ENCODE data around the gene ZNF280A. TPM values are rescaled to one million over a fixed set of nuclear protein-coding genes. Genes with fewer than 3 reads are reported as not detected.
"Not testable (repeated sequence)": the region's sequence is repeated elsewhere in the genome, so short reads cannot be mapped to it uniquely, and the experiment has no call there.

Gene ZNF280A
- polyA plus RNA-seq, 10 donors, result 0.07 to 0.22 (median 0.18) TPM; not detected in 4

DNA sequence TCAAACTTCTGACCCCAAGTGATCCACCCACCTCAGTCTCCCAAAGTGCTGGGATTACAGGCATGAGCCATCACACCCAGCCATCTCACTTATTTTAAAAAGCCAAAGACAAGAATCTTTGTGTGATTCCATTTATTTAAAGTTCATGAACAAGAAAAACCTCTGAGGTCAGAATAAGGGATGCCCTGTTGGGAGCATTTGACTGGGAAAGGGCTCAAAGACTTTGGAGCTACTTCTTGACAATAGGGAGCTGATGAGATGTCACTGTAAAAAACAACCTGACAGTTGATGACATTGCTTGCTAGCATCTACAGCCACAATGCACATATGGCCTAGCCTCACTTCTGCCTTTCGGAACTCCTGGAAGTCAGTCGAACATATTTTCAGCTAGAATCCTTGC is 6.5 kb downstream of the ZNF280A start:
- no peak for DNase-seq

DNA sequence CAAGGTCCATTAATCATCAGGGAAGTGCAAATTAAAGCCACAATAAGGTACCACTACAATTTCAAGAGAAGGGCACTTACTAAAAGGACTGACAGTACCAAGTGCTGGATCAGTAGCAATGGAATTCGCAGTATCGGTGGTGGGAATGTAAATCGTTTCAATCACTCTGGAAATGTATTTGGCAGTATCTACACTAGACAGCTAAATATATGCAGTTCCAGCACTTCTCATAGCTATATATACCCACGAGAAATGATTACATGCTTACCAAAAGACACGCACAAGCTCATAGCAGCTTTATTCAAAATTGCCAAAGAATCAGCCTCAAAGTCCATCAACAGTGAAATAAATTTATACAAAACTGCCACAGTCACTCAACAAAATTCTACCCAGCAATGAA is 7.1 kb downstream of the ZNF280A start:
- no peak for DNase-seq

DNA sequence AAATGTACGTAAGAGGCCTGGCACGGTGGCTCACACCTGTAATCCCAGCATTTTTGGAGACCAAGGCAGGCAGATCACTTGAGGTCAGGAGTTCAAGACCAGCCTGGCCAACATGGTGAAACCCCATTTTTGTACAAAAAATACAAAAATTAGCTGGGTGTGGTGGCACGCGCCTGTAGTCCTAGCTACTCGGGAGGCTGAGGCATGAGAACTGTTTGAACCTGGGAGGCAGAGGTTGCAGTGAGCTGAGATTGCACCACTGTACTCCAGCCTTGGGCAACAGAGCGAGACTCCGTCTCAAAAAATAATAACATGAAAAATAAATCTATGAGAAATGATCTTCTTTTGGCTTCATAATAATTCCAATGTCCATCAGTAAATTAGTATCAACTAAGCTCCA is 9.2 kb downstream of the ZNF280A start:
- DNase-seq, result not testable (repeated sequence)

DNA sequence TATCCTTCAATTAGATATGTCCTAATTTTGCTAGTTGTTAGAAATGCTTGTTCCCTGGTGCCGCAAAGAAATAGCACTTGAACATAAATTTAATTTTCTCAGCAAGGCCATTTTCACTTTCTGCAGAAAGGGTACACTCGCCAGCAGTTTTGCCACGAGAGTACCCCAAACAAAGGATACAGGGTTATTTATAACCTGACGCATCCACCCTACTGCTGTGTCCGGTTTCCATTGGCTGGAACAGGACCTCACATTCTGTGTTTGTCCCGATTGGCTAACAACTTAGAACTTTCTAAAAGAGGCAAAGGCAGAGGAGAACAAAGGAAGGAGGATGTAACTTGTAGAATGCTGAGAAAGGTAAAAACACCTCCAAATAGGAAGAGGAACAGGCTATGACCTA is 10.2 kb downstream of the ZNF280A start:
- not testable (repeated sequence) for DNase-seq

- DNase-seq, result peak; percentile 74 to 91 (median 83)
These were observed 11.5 kb downstream of the ZNF280A start, which contains the start of gene ZNF280B for GRCh38 chr22:22508274-22509176. TSS of gene ZNF280B (minus strand) at chr22:22508742. CDS start at chr22:22489398, 19,344 bp downstream.

DNA sequence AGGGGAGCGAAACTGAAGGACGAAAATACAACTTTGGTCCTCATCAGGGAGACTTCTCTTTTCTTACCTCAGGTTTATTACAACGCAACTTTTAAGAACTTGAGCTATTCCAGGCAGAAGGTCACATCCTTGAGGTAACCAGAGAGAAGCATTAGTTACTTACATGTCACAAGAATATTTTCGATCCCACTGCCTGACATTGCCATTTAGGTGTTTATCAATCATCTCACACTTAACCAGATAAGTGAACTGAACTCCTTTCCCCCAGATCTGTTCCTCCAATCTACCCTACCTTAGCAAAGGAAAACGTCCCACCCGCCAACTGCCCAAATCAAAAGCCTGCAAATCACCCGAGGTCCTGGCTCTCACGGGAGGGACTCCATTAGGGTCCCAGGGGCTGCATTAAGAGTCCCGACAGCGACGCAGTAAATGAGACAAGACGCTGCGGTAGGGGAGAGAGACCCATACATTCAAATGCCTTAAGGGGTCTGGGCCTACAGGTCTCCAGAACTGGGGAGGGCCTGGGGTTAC is 12.3 kb downstream of the ZNF280A start:
- no peak for DNase-seq

- DNase-seq, result no peak
These were observed 13.3 kb downstream of the ZNF280A start for GRCh38 chr22:22506736-22507135.

DNA sequence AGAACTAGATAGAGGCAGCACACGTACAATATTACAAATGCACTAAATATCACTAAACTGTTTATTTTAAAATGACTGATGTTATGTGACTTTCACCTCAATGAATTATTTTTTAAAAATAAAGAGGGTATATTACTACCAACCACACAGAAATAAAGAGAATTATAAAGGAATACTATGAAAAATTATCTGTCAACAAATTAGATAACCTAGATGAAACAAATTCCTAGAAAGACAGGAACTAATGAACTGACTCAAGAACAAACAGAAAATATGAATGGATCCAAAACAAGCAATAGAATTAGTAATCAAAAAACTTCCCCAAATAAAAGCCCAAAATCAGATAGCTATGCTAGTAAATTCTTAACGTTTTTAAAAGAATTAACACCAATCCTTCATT is 21.8 kb downstream of the ZNF280A start:
- DNase-seq, result no peak

GRCh38 chr22:22491589-22491988 is 28.5 kb downstream of the ZNF280A start:
- DNase-seq, result not testable (repeated sequence)

DNA sequence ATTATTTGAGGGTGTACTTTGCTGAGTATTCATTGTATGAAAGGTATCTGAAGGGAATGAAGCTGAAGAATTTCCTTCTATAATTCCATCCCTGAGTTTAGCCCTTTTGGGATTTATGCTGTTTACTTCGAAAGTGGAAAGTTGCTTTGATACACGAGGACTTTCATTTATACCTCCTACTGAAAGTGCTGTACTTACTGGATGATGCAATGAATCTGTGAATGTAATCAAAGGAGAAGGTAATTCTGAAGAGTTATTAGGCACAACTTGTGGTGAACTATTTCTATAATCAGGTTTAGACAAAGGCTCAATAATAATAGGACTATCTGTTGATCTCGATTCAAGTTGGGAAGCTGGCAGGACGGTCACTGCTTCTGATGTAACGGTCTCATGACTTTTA is 31.3 kb downstream of the ZNF280A start:
- DNase-seq, result no peak

DNA sequence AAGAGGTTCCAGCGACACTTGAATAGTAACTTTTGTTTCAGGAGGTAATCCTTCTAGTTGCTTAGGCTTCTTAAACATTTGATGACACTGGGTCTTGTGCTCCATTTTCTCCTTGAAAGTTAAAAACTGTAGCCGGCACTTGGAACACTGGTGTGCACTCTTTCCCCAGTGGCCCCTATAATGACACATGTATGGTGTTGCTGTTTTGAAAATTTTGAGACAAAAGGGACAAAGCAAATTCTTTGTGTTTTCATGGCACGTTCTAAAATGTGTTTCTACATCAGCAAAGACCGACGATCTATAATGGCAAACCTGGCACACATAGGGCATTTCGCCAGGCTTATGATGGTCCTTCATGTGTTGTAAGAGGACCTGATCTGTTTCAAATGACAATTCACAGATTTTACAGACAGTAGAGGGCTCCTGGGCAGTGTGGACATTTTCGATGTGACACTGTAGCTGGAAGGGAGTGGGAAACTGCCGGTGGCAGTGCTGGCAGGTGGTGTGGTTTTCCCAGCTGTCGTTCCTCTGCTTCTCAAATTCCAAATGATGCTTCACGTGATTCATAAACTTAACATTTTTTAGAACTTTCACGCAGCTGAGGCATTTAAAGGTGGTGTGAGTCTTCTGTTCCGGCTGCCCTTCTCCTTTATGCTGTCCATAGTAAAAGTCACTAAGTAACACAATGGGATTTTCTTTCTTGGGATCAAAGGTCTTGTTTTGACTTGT is 32.0 kb downstream of the ZNF280A start:
- peak in 1 of 3 donors; percentile 10 for DNase-seq

GRCh38 chr22:22487059-22487458 is 33.0 kb downstream of the ZNF280A start:
- no peak for DNase-seq

DNA sequence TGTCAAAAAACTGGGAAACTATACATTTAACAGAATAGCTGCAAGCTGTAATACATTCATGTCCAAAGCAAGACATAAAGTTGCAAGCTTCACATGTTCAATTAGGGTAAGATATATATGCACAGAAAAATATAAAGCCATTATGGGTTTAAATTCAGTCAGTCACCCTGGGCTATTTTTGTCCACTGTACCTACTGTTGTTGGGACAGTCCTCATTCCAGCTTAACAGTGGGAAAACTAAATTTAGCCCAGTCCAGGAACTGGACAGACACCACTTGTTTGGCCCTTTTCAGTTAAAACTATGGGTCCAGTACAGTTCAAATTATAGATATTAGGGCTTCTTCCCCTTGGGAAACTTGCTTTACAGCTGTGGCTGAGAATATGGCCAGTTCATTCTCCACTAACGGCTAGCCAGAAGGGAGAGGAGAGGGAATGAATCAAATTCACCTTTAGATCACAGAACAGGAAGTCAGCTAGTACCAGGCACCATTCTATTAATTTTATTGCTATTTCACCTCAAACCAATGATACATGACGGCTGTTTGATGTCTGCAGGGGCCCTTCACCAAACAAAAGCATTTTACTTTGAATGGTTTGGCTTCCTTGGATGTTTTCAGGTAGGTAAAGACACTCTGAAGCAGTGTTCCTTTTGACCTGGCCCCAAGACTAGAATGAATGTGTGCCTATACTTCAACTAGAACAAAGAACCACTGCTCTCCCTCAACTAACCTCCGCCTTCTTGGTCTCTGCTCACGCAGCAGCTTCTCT is 33.8 kb downstream of the ZNF280A start:
- no peak for DNase-seq

DNA sequence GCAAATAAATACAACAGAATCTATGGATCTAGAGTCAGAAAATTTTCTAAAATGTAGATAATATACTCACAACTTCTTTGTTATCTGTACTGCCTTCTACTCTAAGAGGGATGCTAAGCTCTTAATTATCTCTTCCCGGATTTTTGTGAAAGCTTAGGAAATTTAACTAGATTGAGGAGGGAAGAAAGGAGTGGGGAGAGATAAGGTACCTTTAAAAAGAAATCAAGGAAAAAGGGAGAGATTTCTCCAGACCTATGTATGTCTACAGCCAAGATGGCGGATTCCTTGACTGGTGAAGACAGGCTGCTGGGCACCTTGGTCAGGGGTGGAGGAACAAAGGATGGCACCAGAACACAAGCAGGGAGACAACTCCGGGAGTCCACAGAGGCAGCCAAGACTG is 34.5 kb downstream of the ZNF280A start:
- no peak for DNase-seq

DNA sequence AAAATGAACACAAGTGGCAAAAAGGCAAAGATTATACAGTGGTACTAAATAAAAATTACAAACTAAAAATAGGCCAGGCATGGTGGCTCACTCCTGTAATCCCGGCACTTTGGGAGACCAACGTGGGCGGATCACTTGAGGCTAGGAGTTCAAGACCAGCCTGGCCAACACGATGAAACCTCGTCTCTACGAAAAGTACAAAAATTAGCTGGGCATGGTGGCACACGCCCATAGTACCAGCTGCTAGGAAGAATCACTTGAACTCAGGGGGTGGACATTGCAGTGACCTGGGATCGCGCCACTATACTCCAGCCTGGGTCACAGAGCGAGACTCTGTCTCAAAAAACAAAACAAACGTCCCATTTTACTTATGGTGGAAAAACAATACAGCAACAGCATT is 36.0 kb downstream of the ZNF280A start:
- no peak for DNase-seq

DNA sequence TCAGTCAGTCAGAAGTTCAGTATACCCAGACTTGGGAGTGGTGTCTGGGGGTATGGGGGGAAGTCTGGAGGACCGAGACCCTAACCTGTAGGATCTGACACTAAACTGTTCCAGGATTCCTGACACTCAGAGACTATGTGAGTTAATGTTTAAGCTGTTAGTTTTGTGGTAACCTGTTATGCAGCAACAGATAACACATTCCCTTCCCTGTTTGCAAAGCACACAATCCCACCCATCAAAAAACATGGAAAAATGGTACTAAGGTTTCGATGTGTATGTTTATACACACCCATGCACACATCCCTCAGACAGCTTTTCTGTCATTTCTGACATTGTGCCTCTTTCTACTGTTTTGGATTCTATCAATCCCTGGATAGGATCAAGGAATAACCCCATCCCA is 39.1 kb downstream of the ZNF280A start:
- DNase-seq, result no peak

GRCh38 chr22:22479999-22480532 is 40.0 kb downstream of the ZNF280A start:
- peak in 1 of 3 donors; percentile 7 for DNase-seq

DNA sequence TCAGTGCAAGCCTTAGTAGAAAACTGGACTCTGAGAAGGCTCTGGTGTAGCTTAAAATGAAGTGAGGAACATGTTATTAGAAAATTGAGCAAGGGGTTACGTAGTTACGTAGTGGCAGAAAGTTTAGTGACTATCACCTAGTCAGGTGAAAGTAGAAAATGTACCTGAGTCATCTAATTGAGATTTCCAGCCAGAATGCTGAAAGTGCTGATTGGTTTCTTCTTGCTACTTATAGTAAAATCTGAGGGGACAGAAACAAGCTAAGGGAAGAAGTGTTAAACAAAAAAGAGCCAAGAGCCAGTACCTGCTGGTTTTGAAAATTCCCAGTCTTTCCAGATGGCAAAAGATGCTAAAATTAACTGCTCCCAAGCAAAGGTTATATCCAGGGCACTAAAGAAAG is 41.0 kb downstream of the ZNF280A start:
- DNase-seq, result no peak

DNA sequence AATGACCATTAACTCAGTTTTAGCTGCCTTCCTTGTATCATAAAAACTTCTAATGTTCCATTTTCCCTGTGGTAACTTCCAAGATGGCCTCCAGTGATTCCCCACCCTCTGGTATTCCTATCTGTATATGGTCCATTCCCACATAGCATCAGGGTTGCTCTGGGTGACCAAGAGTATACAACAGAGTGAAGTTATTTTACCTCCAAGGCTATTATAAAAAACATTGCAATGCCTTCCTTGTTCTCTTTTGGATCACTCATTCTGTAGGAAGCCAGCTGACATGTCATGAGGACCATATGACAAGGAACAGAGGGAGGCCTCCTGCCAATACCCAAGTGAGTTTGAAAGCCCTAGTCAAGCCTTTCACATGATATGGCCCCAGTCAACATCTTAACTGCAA is 41.6 kb downstream of the ZNF280A start:
- DNase-seq, result no peak

GRCh38 chr22:22474733-22475132 is 45.3 kb downstream of the ZNF280A start:
- no peak for DNase-seq

- not testable (repeated sequence) for DNase-seq
These were observed 49.0 kb downstream of the ZNF280A start for GRCh38 chr22:22471104-22471503.

DNA sequence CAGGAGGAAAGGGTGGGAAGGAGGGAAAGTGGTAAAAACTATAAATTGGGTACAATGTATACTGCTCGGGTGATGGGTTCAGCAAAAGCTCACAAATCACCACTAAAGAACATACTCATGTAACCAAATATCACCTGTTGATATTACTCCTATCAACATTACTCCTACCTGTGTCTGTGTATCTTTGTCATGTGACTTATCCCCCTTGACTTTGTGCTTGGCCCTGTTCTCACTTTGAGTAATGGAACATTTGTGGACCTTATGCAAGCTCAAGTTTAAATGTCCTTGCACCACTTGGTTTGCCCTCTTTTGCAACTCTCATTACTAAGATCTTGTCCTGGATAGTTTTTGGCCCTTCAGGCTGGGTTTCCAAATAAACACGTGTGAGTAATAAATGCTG is 50.5 kb downstream of the ZNF280A start:
- DNase-seq, result no peak
